GM13976 (cell line): ENCODE measurements around the gene EREG.

ENCODE experiments used
- DNase-seq: peaks from one replicate; pipeline ENCODE4 v3.0.0; 2012; ENCODE audit warnings: low spot score
- in situ Hi-C: fragments of 300-500 bp; cut with MboI; formaldehyde crosslinking; loops from one replicate; pipeline ENCODE4 v1.12.0; 2022; ENCODE audit warnings: low sequenced_read_pairs, mixed read lengths, inconsistent platforms; ENCODE audit not compliant: unreplicated experiment
- TF ChIP-seq, protein P1 (sequence below): IDR thresholded peaks from 2 replicates; pipeline ENCODE4 v1.5.1; 2012; ENCODE audit warnings: borderline replicate concordance, mild to moderate bottlenecking; ENCODE audit not compliant: insufficient read depth; ENCODE audit errors: extremely low read depth, missing control alignments, control extremely low read depth

Gene EREG

DNA sequence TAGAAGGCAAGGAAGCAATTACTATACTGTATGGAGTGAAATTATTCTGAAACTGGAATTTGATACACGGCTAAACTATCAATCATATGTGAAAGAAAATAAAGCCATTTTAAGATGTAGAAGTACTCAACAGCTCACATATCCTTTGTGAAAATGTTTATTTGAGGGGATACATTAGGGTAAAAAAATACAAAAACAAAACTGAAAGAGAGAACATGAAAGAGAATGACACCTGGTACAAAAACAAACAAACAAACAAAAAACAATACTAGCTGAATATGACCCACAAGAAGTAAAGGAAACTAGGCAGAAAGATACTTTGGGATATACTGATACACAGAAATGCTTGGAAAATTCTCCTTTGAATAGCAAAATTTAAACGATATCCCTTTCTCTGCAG is 59.2 kb downstream of the EREG start:
- TF ChIP-seq, protein P1, sequence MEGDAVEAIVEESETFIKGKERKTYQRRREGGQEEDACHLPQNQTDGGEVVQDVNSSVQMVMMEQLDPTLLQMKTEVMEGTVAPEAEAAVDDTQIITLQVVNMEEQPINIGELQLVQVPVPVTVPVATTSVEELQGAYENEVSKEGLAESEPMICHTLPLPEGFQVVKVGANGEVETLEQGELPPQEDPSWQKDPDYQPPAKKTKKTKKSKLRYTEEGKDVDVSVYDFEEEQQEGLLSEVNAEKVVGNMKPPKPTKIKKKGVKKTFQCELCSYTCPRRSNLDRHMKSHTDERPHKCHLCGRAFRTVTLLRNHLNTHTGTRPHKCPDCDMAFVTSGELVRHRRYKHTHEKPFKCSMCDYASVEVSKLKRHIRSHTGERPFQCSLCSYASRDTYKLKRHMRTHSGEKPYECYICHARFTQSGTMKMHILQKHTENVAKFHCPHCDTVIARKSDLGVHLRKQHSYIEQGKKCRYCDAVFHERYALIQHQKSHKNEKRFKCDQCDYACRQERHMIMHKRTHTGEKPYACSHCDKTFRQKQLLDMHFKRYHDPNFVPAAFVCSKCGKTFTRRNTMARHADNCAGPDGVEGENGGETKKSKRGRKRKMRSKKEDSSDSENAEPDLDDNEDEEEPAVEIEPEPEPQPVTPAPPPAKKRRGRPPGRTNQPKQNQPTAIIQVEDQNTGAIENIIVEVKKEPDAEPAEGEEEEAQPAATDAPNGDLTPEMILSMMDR: no peak
- no peak for DNase-seq
- in situ Hi-C loops: no loop called here

DNA sequence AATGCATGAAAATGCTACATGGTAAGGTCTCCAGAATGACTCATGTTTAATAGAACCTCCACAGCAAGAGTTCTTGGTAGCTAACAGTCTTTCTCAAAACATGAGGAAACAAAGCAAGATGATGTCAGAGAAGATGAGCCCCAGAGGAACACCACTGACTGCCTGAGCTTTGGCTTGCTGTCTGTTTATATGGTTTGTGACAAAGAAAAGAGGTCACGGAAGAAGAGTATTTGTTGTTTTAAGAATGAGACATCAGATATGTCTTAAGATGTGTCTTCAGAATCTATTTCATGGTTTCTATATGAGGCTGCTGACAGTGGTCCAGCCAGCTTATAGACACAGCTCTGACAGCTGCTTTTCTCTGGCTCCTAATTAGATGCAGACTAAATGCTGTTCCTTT is 61.2 kb downstream of the EREG start:
- DNase-seq: no peak
- TF ChIP-seq, protein P1: no peak
- in situ Hi-C loops: no loop called here

DNA sequence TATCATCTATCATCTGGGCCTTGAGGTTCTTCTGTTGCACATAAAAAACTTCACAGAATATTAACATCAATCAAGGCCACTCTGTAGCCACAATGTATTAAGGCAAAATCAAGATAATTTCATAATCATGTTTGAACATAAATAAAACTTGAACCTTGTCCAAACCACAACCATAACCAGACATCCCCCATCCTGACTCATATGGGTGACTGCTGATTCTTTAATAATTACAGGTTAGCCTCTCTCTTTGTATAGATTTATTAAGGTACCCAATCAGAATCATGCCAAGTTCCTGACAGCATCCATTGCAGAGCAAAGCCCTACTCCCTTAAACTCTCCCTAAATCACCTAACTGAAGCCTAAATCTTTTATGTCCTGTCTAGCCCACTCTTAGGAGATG is 63.3 kb downstream of the EREG start:
- TF ChIP-seq, protein P1: no peak
- in situ Hi-C loops: no loop called here
- no peak for DNase-seq

DNA sequence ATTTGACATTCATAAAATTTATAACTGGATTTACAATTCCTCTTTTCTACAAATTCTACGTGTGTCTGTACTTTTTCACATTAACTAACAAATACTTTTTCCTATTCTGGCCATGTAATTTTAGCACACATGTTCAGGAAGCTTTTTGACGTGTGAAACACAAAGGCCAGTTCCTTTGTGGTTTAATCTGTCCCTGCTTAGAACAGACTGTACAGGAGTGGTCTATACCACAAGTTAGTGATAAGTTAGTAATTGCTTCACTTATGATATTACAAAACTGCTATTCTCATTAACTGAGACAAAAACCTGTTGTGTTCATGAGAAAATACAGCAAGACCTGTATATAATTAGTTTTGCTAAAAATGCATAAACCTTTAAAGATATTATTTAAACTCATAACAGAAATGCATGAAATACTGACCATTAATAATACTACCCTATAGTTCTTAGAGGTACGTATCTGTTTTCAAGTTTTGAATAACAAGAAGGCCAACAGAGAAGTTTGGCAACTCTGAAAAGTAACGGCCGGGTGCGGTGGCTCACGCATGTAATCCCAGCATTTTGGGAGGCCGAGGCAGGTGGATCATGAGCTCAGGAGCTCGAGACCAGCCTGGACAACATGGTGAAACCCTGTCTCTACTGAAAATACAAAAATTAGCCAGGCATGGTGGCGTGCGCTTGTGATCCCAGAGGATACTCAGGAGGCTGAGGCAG is 66.3 kb downstream of the EREG start:
- in situ Hi-C loops: no loop called here
- TF ChIP-seq, protein P1: no peak
- no peak for DNase-seq

DNA sequence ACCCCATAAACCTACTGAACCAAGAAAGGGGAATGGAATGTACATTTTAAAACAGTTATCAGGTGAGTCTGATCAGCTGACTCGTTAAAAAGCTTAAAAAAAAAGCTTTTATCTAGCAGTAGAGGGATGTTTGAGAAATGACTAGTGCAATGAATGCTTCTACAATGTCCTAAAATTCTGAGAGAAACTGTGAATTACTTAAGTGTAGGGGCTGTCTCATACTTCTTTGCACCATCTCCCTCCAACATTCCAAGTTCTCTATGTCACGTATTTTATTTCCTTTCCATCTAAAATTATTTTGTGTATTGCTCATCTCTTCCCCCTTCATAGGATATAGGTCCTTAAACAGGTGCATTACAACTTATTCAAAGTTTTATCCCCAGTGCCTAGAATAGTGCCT is 68.1 kb downstream of the EREG start:
- DNase-seq: no peak
- TF ChIP-seq, protein P1: no peak
- in situ Hi-C loops: no loop called here

DNA sequence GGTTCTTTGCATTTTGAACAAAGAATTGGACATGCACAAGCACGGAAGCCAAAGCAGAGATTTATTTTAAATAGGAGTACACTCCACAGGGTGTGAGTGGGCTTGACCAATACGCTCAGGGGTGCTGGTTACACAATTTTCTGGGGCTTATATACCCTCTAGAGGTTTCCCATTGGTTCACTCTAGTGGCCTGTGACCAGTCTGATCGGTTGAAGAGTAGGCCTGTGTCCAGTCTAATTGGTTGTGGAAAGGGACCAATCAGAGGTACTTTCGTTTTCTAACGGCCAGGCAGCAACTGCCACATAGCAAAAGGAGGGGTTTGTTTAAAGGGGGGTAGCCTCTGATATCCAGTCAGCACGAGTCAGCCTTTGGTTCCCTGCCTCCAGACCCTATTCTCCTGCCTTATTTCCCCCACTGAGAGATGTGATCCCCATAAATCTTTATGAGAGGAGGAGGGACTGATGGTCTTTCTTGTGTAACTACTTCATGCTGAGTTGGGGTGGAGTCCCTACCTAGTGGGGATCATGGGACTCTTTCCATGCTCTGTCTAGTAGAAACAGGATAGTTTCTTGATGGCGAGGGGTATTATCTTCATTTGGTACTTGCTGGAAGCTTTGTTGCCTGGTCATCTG is 68.7 kb downstream of the EREG start:
- TF ChIP-seq, protein P1: no peak
- no peak for DNase-seq
- in situ Hi-C loops: no loop called here
